Vagina (tissue), 2 donors: ENCODE measurements around the gene EIF2S1.

Experiments used
- POLR2A ChIP-seq, 2 donors: fragments of 450-650 bp; IDR thresholded peaks; one replicate each; pipeline ENCODE4 v1.6.1; 2017; ENCODE audit warnings: antibody characterized with exemption in 2 of 2, mild to moderate bottlenecking in 2 of 2, moderate library complexity in 2 of 2
- POLR2AphosphoS5 ChIP-seq, 2 donors: sonication (generic); formaldehyde crosslinking; IDR thresholded peaks; one replicate each; pipeline ENCODE4 v1.9.0; 2017; ENCODE audit warnings: antibody characterized with exemption in 2 of 2, mild to moderate bottlenecking in 2 of 2, low read depth in 1 of 2; ENCODE audit not compliant: insufficient read depth in 1 of 2
- TF ChIP-seq, protein P1 (sequence below), 3 experiments: fragments of 450-650 bp in 2 of 3; fragments of 200-600 bp in 1 of 3; sonication (generic) in 1 of 3; IDR thresholded peaks; one replicate each; pipeline ENCODE4 v1.5.1; 2017 to 2019; ENCODE audit warnings: antibody characterized with exemption in 3 of 3, mild to moderate bottlenecking in 2 of 3, moderate library complexity in 2 of 3

- TF ChIP-seq, protein P1, sequence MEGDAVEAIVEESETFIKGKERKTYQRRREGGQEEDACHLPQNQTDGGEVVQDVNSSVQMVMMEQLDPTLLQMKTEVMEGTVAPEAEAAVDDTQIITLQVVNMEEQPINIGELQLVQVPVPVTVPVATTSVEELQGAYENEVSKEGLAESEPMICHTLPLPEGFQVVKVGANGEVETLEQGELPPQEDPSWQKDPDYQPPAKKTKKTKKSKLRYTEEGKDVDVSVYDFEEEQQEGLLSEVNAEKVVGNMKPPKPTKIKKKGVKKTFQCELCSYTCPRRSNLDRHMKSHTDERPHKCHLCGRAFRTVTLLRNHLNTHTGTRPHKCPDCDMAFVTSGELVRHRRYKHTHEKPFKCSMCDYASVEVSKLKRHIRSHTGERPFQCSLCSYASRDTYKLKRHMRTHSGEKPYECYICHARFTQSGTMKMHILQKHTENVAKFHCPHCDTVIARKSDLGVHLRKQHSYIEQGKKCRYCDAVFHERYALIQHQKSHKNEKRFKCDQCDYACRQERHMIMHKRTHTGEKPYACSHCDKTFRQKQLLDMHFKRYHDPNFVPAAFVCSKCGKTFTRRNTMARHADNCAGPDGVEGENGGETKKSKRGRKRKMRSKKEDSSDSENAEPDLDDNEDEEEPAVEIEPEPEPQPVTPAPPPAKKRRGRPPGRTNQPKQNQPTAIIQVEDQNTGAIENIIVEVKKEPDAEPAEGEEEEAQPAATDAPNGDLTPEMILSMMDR (IDR thresholded peaks at IDR 0.05), result no peak
- no peak for TF ChIP-seq POLR2A (IDR thresholded peaks at IDR 0.05)
- no peak for TF ChIP-seq POLR2AphosphoS5 (IDR thresholded peaks at IDR 0.05; ENCODE audit: insufficient read depth in 1 of 2, low read depth in 1 of 2)
Observed at GRCh38 chr14:67319142-67319541, 41.0 kb upstream of the EIF2S1 start.
